ENCODE measurements around the gene UBXN10. TPM values are rescaled to one million over a fixed set of nuclear protein-coding genes. Genes with fewer than 3 reads are reported as not detected.

Gene UBXN10
- total and polyA plus RNA-seq, 2 donors (not counting 3 experiments of a cell fraction or from before 2014, with no cell fraction given), result not detected

DNA sequence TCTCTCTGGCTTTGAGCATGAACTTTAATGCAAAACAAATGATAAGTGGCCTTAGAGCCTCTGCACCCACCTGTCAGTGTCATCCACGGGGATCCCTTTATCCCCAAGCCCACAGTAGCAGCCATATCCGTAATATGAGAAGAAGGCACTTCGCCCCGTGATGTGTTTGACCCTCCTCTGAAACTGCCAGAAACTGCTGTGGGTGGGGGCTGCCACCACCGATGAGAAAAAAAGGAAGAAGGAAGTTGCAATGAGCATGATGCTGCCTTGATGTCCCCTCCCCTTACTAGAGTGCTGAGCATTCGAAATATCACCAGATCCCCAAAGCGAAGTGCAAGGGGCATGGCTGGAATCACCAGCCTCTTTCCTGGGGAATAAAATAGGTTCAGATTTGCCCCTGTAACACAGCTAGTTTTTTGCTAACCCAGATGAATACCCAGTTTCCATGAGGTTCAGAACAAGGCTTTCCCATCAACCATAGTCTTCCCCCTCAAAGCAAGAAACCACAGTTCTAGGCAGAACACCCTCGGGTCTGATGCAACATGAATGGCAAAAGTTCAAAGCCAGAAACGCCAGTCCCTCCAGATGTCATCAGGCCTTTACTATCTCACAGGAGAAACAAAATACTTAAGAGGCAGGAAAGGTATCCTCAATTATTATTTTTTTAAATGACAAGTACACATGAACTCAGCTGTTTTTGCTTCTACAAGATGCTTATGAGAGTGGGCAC lies 10.8 kb upstream of the UBXN10 start:
- Histone ChIP-seq H3K27me3 (ENCODE audit: control insufficient read depth in 2 of 2, insufficient read depth in 2 of 2, low read length in 2 of 2) (peaks cover 4 to 6% of the 10 kb centered on the region in 2 experiments), H3K4me2 (ENCODE audit: insufficient read depth, low read length) (no peak overlapping the region), H3K4me3 (replicated peaks in 1 of 3; ENCODE audit: insufficient read depth in 1 of 3, low read depth in 1 of 3, low read length in 3 of 3) (no peak overlapping the region), H3K36me3 (ENCODE audit: control insufficient read depth in 2 of 2, extremely low read depth in 1 of 2, insufficient read depth in 2 of 2, low read length in 2 of 2) (no peaks in the 10 kb centered on the region), H4K20me1 (replicated peaks; ENCODE audit: control insufficient read depth, extremely low read depth, insufficient read depth, low read length) (no peaks in the 10 kb centered on the region), H3K9me1 (replicated peaks; ENCODE audit: control insufficient read depth, extremely low read depth, insufficient read depth, low read length) (no peaks in the 10 kb centered on the region), H3K9ac (replicated peaks; ENCODE audit: extremely low read depth, insufficient read depth, low read length) (no peak overlapping the region), H3K27ac (ENCODE audit: insufficient read depth, low read depth, low read length) (no peak overlapping the region), H3K4me1 (ENCODE audit: control insufficient read depth, extremely low read depth, insufficient read depth, low read length) (no peaks in the 10 kb centered on the region), H3K79me2 (ENCODE audit: control insufficient read depth, insufficient read depth, low read length) (no peaks in the 10 kb centered on the region), H3K9me3 (replicated peaks; ENCODE audit: control insufficient read depth, insufficient read depth, low read length) (no peaks in the 10 kb centered on the region), H2AFZ (ENCODE audit: low read depth, low read length) (no peak overlapping the region)
- no TSS peak for BruUV-seq (replicated peaks)
- ChIA-PET CTCF (interaction anchor here (1.1 kb wide), 2 partner anchors 9 to 12 kb away, joined by 3 read pairs; no protein-coding TSS in a partner anchor), POLR2A (no interaction called here)
- dilution Hi-C loops (cut with MboI; ENCODE audit: extremely low pct_ligation_motif_present, low sequenced_read_pairs), result no loop called here
- no peak for TF ChIP-seq JUN (IDR thresholded peaks at IDR 0.05; ENCODE audit: borderline replicate concordance, insufficient read depth, insufficient read length, low read depth)
- TF ChIP-seq POLR2A (IDR thresholded peaks at IDR 0.05; ENCODE audit: low read depth, low read length), result no peak
- no peak for TF ChIP-seq EZH2 (IDR thresholded peaks at IDR 0.05; ENCODE audit: borderline replicate concordance, low read depth, low read length, severe bottlenecking)
- no peak for TF ChIP-seq MAX (IDR thresholded peaks at IDR 0.05; ENCODE audit: insufficient read depth, insufficient read length)
- no peak for TF ChIP-seq POLR2AphosphoS5 (IDR thresholded peaks at IDR 0.05; ENCODE audit: insufficient read depth, low read depth, low read length)
- no peak for TF ChIP-seq GATA2 (IDR thresholded peaks at IDR 0.05; ENCODE audit: insufficient read depth, insufficient read length, low read depth, low read length)
- no peak for TF ChIP-seq MYC (IDR thresholded peaks at IDR 0.05; ENCODE audit: low read depth, low read length)
- TF ChIP-seq, protein P1, sequence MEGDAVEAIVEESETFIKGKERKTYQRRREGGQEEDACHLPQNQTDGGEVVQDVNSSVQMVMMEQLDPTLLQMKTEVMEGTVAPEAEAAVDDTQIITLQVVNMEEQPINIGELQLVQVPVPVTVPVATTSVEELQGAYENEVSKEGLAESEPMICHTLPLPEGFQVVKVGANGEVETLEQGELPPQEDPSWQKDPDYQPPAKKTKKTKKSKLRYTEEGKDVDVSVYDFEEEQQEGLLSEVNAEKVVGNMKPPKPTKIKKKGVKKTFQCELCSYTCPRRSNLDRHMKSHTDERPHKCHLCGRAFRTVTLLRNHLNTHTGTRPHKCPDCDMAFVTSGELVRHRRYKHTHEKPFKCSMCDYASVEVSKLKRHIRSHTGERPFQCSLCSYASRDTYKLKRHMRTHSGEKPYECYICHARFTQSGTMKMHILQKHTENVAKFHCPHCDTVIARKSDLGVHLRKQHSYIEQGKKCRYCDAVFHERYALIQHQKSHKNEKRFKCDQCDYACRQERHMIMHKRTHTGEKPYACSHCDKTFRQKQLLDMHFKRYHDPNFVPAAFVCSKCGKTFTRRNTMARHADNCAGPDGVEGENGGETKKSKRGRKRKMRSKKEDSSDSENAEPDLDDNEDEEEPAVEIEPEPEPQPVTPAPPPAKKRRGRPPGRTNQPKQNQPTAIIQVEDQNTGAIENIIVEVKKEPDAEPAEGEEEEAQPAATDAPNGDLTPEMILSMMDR (IDR thresholded peaks at IDR 0.05; ENCODE audit: extremely low read depth in 1 of 2, insufficient read depth in 1 of 2, low read depth in 1 of 2, low read length in 2 of 2), result no peak
- TF ChIP-seq FOS (IDR thresholded peaks at IDR 0.05; ENCODE audit: borderline replicate concordance, insufficient read depth, low read length), result no peak
- FAIRE-seq, result no peak
- no peak for DNase-seq (ENCODE audit: low read depth, low spot score)
- intact Hi-C loops (cut with micrococcal nuclease), result no loop called here

All from endothelial cell of umbilical vein (primary cell).